Endothelial cell of umbilical vein (primary cell): ENCODE results near the gene PIP5K1C. TPM values are rescaled to one million over a fixed set of nuclear protein-coding genes. Genes with fewer than 3 reads are reported as not detected.

Experiments used
- BruUV-seq: library from RNA; stranded (reverse); fragments of 400-500 nt; replicated peaks from 2 replicates; lab custom pipeline; 2021; lab: Mats Ljungman, UMichigan
- CTCF ChIA-PET: fragments of 300-600, 350-600 bp; sonication (Branson Sonifier 250); formaldehyde crosslinking; loops from one replicate; lab custom pipeline; 2021; ENCODE audit warnings: antibody characterized with exemption, inconsistent platforms; lab: Charles Lee
- POLR2A ChIA-PET: fragments of 300-600, 350-600 bp; sonication (Branson Sonifier 250); formaldehyde crosslinking; loops from one replicate; lab custom pipeline; 2021; ENCODE audit warnings: antibody characterized with exemption, inconsistent platforms; lab: Charles Lee
- DNase-seq: peaks from one replicate; pipeline ENCODE4 v3.0.0-alpha.2; 2011; ENCODE audit warnings: low read depth, low spot score
- FAIRE-seq: peaks from 2 replicates; lab custom pipeline; 2011; peaks lifted over from hg19 to GRCh38; lab: Jason Lieb, UNC
- H2AFZ ChIP-seq: 2 replicates; pipeline ENCODE4 v1.6.0; 2012; ENCODE audit warnings: low read depth, low read length, control low read depth, inconsistent platforms
- H3K27ac ChIP-seq: 2 replicates; pipeline ENCODE4 v1.5.1; 2011; ENCODE audit warnings: low read depth, mild to moderate bottlenecking, control low read depth, low read length, moderate library complexity; ENCODE audit not compliant: insufficient read depth
- H3K27me3 ChIP-seq, 2 experiments: 2 replicates each; pipeline versions ENCODE4 v1.6.0 to v1.6.1; 2011; ENCODE audit warnings: low read length in 2 of 2, mixed read lengths in 1 of 2; ENCODE audit not compliant: control insufficient read depth in 2 of 2, insufficient read depth in 2 of 2
- H3K36me3 ChIP-seq, 2 experiments: 2 replicates in 1 of 2; 3 replicates in 1 of 2; pipeline ENCODE4 v1.5.1; 2011; ENCODE audit warnings: low read length in 2 of 2, mild to moderate bottlenecking in 1 of 2, moderate library complexity in 1 of 2; ENCODE audit not compliant: control insufficient read depth in 2 of 2, insufficient read depth in 2 of 2; ENCODE audit errors: extremely low read depth in 1 of 2
- H3K4me1 ChIP-seq: 3 replicates; pipeline ENCODE4 v1.5.1; 2011; ENCODE audit warnings: mild to moderate bottlenecking, low read length; ENCODE audit not compliant: control insufficient read depth, insufficient read depth; ENCODE audit errors: extremely low read depth
- H3K4me2 ChIP-seq: 2 replicates; pipeline ENCODE4 v1.6.1; 2011; ENCODE audit warnings: low read length, control low read depth, mixed read lengths; ENCODE audit not compliant: insufficient read depth
- H3K4me3 ChIP-seq, 3 experiments: fragments of 200-600 bp in 1 of 3; sonication (generic), shearing (Covaris generic) in 1 of 3; replicated peaks in 1 of 3; 2 replicates each; pipeline ENCODE4 v1.5.1; 2011 to 2016; ENCODE audit warnings: control low read depth in 3 of 3, low read length in 3 of 3, mild to moderate bottlenecking in 2 of 3, inconsistent platforms in 1 of 3, low read depth in 1 of 3, moderate library complexity in 1 of 3; ENCODE audit not compliant: insufficient read depth in 1 of 3
- H3K79me2 ChIP-seq: 2 replicates; pipeline ENCODE4 v1.6.0; 2012; ENCODE audit warnings: low read length, inconsistent platforms; ENCODE audit not compliant: control insufficient read depth, insufficient read depth
- H3K9ac ChIP-seq: replicated peaks from 2 replicates; pipeline ENCODE3; 2011; ENCODE audit warnings: low read length, control low read depth; ENCODE audit not compliant: insufficient read depth; ENCODE audit errors: extremely low read depth
- H3K9me1 ChIP-seq: replicated peaks from 3 replicates; pipeline ENCODE4 v1.6.0; 2011; ENCODE audit warnings: mild to moderate bottlenecking, low read length; ENCODE audit not compliant: control insufficient read depth, insufficient read depth; ENCODE audit errors: extremely low read depth
- H3K9me3 ChIP-seq: replicated peaks from 2 replicates; pipeline ENCODE4 v1.5.1; 2012; ENCODE audit warnings: low read length, inconsistent platforms; ENCODE audit not compliant: control insufficient read depth, insufficient read depth
- H4K20me1 ChIP-seq: replicated peaks from 2 replicates; pipeline ENCODE3; 2011; ENCODE audit warnings: mild to moderate bottlenecking, low read length; ENCODE audit not compliant: control insufficient read depth, insufficient read depth; ENCODE audit errors: extremely low read depth
- EZH2 ChIP-seq: IDR thresholded peaks from 2 replicates; pipeline ENCODE4 v1.6.1; 2012; ENCODE audit warnings: borderline replicate concordance, low read depth, mild to moderate bottlenecking, moderate library complexity, low read length, inconsistent platforms; ENCODE audit not compliant: severe bottlenecking
- FOS ChIP-seq: IDR thresholded peaks from 2 replicates; pipeline ENCODE4 v1.6.1; 2011; ENCODE audit warnings: mild to moderate bottlenecking, low read length, moderate library complexity, borderline replicate concordance; ENCODE audit not compliant: insufficient read depth
- GATA2 ChIP-seq: IDR thresholded peaks from 2 replicates; pipeline ENCODE4 v1.7.0; 2011; ENCODE audit warnings: low read depth, mild to moderate bottlenecking, moderate library complexity, mixed read lengths, low read length; ENCODE audit not compliant: insufficient read length, insufficient read depth
- JUN ChIP-seq: IDR thresholded peaks from 2 replicates; pipeline ENCODE4 v1.6.1; 2011; ENCODE audit warnings: borderline replicate concordance, low read depth; ENCODE audit not compliant: insufficient read length, insufficient read depth
- MYC ChIP-seq: IDR thresholded peaks from one replicate; pipeline ENCODE4 v1.6.1; 2011; ENCODE audit warnings: mild to moderate bottlenecking, low read depth, low read length
- POLR2A ChIP-seq: IDR thresholded peaks from 2 replicates; pipeline ENCODE4 v1.6.1; 2012; ENCODE audit warnings: low read depth, mild to moderate bottlenecking, control low read depth, low read length
- POLR2AphosphoS5 ChIP-seq: IDR thresholded peaks from 2 replicates; pipeline ENCODE4 v1.6.1; 2012; ENCODE audit warnings: low read depth, mild to moderate bottlenecking, control low read depth, low read length, moderate library complexity; ENCODE audit not compliant: insufficient read depth
- dilution Hi-C: fragments of 300-500 bp; cut with MboI; formaldehyde crosslinking; loops from one replicate; pipeline ENCODE4 v1.15.0; 2019; ENCODE audit warnings: low sequenced_read_pairs; ENCODE audit not compliant: extremely low pct_ligation_motif_present
- intact Hi-C: fragments of 100-400 bp; cut with micrococcal nuclease; formaldehyde crosslinking; loops from one replicate; pipeline ENCODE4 v1.10.0; 2022
- polyA plus RNA-seq, 4 experiments: library from polyadenylated mRNA; depleted of rRNA in 3 of 4; stranded (reverse) in 3 of 4; unstranded in 1 of 4; fragments of >200 nt; gene quantifications; 2 replicates each; pipeline versions ENCODE4 v1.2.1 to v1.2.3, GENCODE V29; 2011 to 2012; ENCODE audit warnings: missing spikeins in 1 of 4
- total RNA-seq: library from RNA; stranded (reverse); gene quantifications from 2 replicates; pipeline ENCODE4 v1.2.3, GENCODE V29; 2021

Gene PIP5K1C
- total and polyA plus RNA-seq, 2 donors (not counting 3 experiments of a cell fraction or from before 2014, with no cell fraction given), result 31.6 to 79.5 TPM

DNA sequence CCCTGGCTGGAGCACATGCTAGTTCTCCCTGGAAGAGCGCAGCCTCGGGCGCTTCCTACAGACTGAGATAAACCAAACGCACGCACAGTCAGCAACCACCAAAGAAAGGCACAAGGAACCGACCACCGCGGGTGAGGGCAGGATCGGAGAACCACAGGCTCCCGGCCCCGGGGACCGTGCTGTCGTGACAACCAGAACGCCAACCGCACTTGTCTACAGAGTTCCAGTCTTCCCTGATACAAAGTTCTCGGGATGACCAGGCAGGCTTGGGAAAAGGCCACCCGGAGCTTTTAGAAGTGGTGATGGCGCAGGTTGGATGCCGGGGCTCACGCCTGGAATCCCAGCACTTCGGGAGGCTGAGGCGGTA, 40.5 kb downstream of the PIP5K1C start:
- DNase-seq (no peak), FAIRE-seq (no peak)
- Histone ChIP-seq H3K4me3 (no peak overlapping the region), H3K27me3 (no peaks in the 10 kb centered on the region), H3K4me2 (no peak overlapping the region), H3K9me1 (no peaks in the 10 kb centered on the region), H2AFZ (no peak overlapping the region), H4K20me1 (no peaks in the 10 kb centered on the region), H3K4me1 (no peaks in the 10 kb centered on the region), H3K9ac (no peak overlapping the region), H3K9me3 (no peaks in the 10 kb centered on the region), H3K79me2 (no peaks in the 10 kb centered on the region), H3K36me3 (peaks cover 2 to 62% of the 10 kb centered on the region in 2 experiments), H3K27ac (no peak overlapping the region)
- POLR2A ChIA-PET, result no interaction called here
- no peak for TF ChIP-seq MYC
- no peak for TF ChIP-seq JUN
- TF ChIP-seq POLR2A, result no peak
- no peak for TF ChIP-seq POLR2AphosphoS5
- TF ChIP-seq EZH2, result no peak
- TF ChIP-seq GATA2, result no peak
- intact Hi-C loops, result no loop called here
- dilution Hi-C loops, result no loop called here
- no TSS peak for BruUV-seq
- CTCF ChIA-PET, result interaction anchor here (0.6 kb wide), 1 partner anchor 39 kb away, joined by 3 read pairs; no protein-coding TSS in a partner anchor

GRCh38 chr19:3658870-3659745, 41.2 kb downstream of the PIP5K1C start:
- Histone ChIP-seq H3K9me1 (no peaks in the 10 kb centered on the region), H3K27ac (no peak overlapping the region), H3K79me2 (no peaks in the 10 kb centered on the region), H3K4me3 (no peak overlapping the region), H3K9ac (no peak overlapping the region), H3K36me3 (peaks cover 2 to 62% of the 10 kb centered on the region in 2 experiments), H3K9me3 (no peaks in the 10 kb centered on the region), H3K27me3 (no peaks in the 10 kb centered on the region), H4K20me1 (no peaks in the 10 kb centered on the region), H2AFZ (no peak overlapping the region), H3K4me1 (no peaks in the 10 kb centered on the region), H3K4me2 (no peak overlapping the region)
- FAIRE-seq (no peak), DNase-seq (no peak)
- no peak for TF ChIP-seq EZH2
- no peak for TF ChIP-seq POLR2AphosphoS5
- no peak for TF ChIP-seq FOS
- no peak for TF ChIP-seq MYC
- TF ChIP-seq JUN, result no peak
- no peak for TF ChIP-seq POLR2A
- ChIA-PET POLR2A (no interaction called here), CTCF (no interaction called here)
- BruUV-seq, result no TSS peak
- intact Hi-C loops (no loop called here), dilution Hi-C loops (no loop called here)
